Hematopoietic multipotent progenitor cell treated with erythropoietin and hydrocortisone succinate and interleukin-3 and kit ligand, for 15 days (in vitro differentiated cells): ENCODE data around the gene GRIK1.

Experiments used
- DNase-seq: peaks from one replicate; pipeline ENCODE4 v3.0.0-alpha.2; 2015; ENCODE audit warnings: low spot score

GRIK1 gene

GRCh38 chr21:29827647-29828046, 112.1 kb downstream of the GRIK1 start:
- DNase-seq, result no peak

GRCh38 chr21:29827236-29827635, 112.6 kb downstream of the GRIK1 start:
- DNase-seq, result no peak

DNA sequence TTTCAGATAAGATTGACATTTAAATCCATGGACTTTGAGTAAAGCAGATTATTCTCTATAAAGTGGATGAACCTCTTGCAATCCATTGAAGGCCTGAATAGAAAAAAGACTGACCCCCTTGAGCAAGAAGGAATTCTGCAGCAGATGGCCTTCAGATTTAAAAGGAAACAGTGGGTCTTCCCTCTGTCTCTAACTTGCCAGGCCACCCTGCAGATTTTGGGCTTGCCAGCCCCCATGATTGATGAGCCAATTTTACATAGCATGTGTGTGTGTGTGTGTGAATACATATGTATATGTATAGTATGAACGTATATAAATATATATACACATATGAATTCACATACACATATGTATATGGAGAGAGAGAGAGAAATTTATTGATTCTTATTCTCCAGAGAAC, 113.4 kb downstream of the GRIK1 start:
- no peak for DNase-seq

DNA sequence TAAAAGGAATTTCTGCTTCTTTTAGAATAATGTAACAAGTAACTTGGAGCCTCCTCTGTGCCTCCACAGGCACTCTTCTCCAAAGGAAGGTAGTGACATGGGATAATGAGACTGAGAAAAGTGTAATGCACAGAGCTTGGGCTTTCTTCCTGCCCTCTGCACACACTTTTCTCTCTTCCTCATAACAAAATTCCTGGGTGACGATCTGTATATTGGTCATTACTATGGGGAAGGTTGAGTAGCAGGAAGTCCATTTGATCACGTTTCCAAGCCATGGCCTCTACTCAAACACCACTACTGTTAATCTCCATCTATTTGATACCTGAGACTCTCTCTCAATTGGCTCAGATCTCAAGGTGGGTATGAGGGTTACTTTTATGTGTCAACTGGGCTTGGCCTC, 113.9 kb downstream of the GRIK1 start:
- DNase-seq, result no peak

- no peak for DNase-seq
Observed at GRCh38 chr21:29825345-29825744, 114.5 kb downstream of the GRIK1 start.

DNA sequence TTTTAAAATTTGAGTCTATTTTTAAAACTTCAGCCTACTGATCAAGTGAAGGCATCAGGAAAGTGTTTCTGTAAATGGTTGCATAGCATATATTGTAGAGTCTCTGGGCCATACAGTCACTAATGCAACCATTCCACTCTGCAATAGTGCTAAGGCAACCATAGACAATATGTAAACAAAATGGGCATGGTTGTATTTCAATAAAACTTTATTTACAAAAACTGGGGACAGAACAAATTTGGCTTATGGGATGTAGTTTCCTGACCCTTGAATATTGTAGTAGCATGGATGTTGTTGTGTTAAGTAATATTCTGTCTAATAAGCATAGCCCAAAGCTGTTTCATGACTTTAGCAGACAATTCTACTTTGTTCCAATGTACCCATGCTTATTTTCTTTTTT, 117.7 kb downstream of the GRIK1 start:
- no peak for DNase-seq

DNA sequence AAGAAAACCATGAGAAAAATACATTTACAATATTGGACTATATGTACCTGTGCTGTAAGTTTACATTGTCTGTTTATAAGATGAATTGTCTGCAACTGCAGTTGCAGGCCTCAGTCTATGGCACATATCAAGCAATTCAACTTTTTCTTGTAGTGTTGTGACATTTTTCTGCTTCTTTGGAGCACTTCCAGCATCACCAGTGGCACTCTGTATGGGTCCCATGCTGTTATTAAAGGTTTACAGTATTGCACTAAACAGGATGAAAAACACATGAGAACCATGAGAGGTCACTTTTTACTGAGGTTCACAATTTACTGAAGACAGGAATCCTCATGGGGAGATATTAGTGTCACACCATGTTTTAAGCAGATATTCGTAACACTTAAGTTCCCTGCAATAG, 118.6 kb downstream of the GRIK1 start:
- no peak for DNase-seq

GRCh38 chr21:29819675-29820326, 120.0 kb downstream of the GRIK1 start:
- DNase-seq, result no peak

DNA sequence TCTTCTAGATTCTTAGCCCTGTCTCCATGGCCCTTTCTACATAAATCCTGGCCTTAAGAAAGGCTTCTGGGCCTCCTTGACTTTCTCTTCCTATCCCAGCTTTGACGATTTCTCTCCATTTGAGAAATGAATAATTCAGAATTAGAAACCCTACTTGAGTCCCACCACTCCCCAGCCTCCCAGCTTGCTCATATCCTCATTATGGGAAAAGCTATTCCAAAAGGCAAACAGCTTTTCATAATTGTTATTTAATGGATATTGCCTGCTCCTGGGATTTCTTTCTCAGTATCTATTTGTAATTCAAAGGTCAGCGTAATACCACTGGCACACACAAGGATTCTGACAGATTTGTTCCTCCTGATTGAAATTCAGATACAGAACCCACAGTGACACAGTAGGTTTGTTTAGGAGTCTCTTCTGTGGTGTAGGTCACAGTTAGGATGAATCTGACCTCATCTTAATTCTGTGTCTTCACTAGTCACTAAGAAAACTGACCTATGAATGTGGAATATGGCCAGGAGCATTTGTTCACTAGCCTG, 121.3 kb downstream of the GRIK1 start:
- no peak for DNase-seq

DNA sequence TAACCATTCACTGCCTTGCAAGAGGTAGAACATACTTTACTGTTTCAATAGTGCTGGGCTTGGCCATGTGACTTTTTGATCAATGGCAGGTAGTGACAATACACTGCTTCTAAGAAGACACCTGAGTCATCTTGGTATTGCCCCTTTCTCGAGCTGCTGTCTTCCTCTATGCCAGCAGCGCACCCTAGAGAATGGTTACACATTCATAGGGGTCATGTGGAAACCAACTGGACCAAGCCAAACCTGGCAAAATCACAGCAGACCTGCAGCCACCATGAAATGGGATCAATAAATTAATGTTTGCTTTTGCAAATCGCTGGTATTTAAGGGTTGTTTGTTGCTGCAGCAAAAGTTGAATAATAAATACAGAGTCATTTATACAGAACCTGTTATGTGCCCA, 122.3 kb downstream of the GRIK1 start:
- DNase-seq, result no peak

DNA sequence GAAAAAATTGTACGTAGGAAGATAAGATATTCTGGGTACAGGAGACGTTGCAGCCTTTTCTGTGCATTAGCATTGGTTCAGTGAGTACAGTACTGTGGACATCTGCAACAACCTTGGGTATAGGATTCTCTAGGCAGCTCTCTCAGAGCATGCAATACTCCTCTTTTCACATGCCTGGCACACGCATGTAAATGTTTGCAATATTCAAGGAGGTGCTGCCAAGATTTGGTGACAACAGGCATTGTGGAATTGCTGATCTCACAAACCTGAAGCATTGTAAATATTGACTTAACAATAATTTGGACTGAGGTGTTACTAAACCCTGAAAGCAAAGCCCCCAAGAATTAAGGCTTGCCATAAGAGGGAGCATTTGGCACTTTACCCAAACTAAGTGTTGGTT, 126.8 kb downstream of the GRIK1 start:
- no peak for DNase-seq

DNA sequence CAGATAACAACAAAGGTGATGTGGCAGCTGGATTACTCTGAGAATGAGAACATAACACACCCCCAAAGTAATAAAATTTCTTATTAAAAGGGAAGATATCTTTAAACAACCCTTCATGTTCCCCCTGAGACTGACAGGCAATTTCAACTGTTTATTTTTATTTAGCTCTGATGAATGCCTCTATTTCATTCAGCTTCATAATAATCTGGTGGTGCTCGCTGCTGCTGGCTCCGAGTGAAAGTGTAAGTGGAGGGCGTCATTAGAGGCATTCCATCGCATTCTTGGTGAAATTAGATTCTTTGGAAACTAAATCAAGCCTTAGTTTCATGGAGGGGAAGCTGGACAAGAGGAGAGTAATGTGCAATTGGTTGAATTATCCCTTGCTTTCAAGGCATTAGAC, 128.9 kb downstream of the GRIK1 start:
- no peak for DNase-seq

GRCh38 chr21:29808153-29808552, 131.6 kb downstream of the GRIK1 start:
- DNase-seq, result no peak

DNA sequence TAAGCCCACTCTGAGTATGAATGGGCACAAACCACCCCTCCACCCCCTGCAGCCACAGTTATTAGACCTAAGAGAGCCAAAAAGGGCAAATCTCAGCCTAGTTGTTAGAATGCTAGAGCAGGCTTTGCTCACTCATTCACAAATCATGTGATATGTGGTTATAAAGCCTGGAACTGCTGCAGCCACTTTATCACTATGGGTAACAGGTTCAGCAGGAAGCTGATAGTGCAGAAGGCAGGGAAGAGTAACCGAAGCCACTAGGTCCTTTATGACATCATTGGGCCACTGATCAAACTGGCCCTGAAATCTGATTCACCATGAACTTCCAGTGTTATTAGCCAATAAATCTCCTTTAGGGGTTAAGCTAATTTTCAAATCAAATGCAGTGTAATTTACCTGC, 134.7 kb downstream of the GRIK1 start:
- DNase-seq, result no peak

DNA sequence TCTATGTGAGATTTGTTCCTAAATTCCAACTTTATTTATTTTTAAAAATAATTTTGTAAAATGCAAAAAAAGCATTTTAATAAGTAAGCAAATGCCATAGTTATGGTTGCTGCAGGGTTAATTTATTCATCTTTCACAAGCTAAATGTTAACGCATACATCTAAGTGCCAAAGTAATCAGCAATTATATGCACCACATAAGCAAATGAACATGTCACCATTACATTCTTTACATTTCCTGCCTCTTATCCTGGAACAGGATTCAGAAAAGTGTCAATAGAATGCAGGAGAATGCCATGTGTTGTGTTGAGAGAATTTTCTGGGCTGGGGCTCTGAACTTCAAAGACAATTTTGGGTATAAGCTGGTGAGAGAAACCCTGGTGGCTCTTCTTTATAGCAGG, 136.6 kb downstream of the GRIK1 start:
- no peak for DNase-seq

DNA sequence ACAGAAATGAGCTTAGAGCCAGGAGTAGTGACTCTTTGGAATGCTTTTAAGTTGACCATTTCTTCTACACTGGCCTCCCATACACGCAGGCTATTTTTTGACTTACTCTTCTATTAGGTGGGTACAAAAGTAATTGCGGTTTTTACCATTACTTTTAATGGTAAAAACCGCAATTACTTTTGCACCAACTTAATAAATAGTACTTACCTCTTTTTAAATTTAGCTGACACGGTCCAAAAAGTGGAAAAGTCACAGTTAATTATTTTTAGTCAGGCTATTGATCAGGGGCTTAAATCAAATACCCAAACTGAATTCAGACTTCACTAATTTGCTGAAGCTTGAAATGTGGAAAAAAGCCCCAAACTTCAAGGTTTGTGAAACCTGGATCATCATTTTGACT, 138.7 kb downstream of the GRIK1 start:
- DNase-seq, result no peak

DNA sequence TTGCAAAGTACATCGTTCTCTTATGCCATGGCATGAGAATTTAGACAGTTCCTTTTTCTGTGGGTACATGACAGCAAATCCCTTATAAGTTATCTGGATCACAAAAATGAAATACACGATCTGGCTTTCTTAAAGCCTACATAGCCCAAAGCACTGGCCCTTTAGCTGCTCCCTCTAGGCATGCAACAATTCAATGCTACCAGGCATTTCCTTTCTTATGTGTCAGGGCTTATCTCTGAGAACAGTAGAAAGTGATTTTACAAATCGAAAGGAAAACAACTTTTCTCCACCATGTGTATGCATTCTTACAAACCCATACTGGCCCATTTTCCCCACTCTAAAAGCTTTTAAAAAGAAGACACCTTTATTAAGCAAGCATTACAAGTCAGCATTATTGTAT, 139.7 kb downstream of the GRIK1 start:
- DNase-seq, result no peak

GRCh38 chr21:29798840-29799239, 141.0 kb downstream of the GRIK1 start:
- DNase-seq, result no peak

GRCh38 chr21:29797155-29797554, 142.6 kb downstream of the GRIK1 start:
- no peak for DNase-seq

- no peak for DNase-seq
Observed at GRCh38 chr21:29793712-29794111, 146.1 kb downstream of the GRIK1 start.

GRCh38 chr21:29789393-29789792, 150.4 kb downstream of the GRIK1 start:
- DNase-seq, result no peak

DNA sequence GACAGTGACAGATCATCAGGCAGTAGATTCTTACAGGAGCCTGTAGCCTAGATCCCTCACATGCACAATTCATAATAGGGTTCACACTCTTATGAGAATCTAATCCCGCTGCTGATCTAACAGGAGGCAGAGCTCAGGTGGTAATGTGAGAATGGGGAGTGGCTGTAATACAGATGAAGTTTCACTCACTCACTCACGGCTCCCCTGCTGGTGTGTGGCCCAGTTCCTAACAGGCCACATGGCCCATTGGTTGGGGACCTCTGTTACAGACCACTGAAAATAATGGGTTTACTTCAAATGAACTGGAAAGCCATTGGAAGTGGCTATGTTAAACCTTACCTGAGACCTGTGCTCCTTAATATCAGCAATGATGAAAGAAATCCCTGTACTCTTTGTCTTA, 151.0 kb downstream of the GRIK1 start:
- no peak for DNase-seq

- no peak for DNase-seq
Observed at GRCh38 chr21:29787361-29787909, 152.4 kb downstream of the GRIK1 start.
